ENCODE measurements around the gene BNC2.

Gene BNC2

GRCh38 chr9:16794103-16794502 lies 76.4 kb downstream of the BNC2 start:
- TF ChIP-seq, protein P1, sequence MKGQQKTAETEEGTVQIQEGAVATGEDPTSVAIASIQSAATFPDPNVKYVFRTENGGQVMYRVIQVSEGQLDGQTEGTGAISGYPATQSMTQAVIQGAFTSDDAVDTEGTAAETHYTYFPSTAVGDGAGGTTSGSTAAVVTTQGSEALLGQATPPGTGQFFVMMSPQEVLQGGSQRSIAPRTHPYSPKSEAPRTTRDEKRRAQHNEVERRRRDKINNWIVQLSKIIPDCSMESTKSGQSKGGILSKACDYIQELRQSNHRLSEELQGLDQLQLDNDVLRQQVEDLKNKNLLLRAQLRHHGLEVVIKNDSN (IDR thresholded peaks at IDR 0.05), result peak; percentile 35; the same call in 1 of the 2 replicates
- no peak for TF ChIP-seq EGR1 (IDR thresholded peaks at IDR 0.05)

GRCh38 chr9:16787724-16788123 lies 82.7 kb downstream of the BNC2 start:
- TF ChIP-seq, protein P2, sequence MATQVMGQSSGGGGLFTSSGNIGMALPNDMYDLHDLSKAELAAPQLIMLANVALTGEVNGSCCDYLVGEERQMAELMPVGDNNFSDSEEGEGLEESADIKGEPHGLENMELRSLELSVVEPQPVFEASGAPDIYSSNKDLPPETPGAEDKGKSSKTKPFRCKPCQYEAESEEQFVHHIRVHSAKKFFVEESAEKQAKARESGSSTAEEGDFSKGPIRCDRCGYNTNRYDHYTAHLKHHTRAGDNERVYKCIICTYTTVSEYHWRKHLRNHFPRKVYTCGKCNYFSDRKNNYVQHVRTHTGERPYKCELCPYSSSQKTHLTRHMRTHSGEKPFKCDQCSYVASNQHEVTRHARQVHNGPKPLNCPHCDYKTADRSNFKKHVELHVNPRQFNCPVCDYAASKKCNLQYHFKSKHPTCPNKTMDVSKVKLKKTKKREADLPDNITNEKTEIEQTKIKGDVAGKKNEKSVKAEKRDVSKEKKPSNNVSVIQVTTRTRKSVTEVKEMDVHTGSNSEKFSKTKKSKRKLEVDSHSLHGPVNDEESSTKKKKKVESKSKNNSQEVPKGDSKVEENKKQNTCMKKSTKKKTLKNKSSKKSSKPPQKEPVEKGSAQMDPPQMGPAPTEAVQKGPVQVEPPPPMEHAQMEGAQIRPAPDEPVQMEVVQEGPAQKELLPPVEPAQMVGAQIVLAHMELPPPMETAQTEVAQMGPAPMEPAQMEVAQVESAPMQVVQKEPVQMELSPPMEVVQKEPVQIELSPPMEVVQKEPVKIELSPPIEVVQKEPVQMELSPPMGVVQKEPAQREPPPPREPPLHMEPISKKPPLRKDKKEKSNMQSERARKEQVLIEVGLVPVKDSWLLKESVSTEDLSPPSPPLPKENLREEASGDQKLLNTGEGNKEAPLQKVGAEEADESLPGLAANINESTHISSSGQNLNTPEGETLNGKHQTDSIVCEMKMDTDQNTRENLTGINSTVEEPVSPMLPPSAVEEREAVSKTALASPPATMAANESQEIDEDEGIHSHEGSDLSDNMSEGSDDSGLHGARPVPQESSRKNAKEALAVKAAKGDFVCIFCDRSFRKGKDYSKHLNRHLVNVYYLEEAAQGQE (IDR thresholded peaks at IDR 0.05; ENCODE audit: low read depth), result no peak
- TF ChIP-seq NFIC (IDR thresholded peaks at IDR 0.05), result no peak
- TF ChIP-seq TCF12 (IDR thresholded peaks at IDR 0.05; ENCODE audit: low read depth), result no peak
- TF ChIP-seq CEBPB (IDR thresholded peaks at IDR 0.05), result no peak
- TF ChIP-seq TEAD4 (IDR thresholded peaks at IDR 0.05), result no peak
- TF ChIP-seq EGR1 (IDR thresholded peaks at IDR 0.05), result no peak
- no peak for TF ChIP-seq YY1 (IDR thresholded peaks at IDR 0.05; ENCODE audit: low read depth)

- no peak for TF ChIP-seq YY1 (IDR thresholded peaks at IDR 0.05; ENCODE audit: low read depth)
- TF ChIP-seq FOXM1 (IDR thresholded peaks at IDR 0.05; ENCODE audit: borderline replicate concordance, low read depth), result no peak
- no peak for TF ChIP-seq RAD21 (IDR thresholded peaks at IDR 0.05; ENCODE audit: low read depth)
- TF ChIP-seq EGR1 (IDR thresholded peaks at IDR 0.05), result no peak
- no peak for TF ChIP-seq ZBTB7A (IDR thresholded peaks at IDR 0.05; ENCODE audit: low read depth)
- TF ChIP-seq, protein P3, sequence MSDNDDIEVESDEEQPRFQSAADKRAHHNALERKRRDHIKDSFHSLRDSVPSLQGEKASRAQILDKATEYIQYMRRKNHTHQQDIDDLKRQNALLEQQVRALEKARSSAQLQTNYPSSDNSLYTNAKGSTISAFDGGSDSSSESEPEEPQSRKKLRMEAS (IDR thresholded peaks at IDR 0.05), result no peak
- TF ChIP-seq NFIC (IDR thresholded peaks at IDR 0.05), result no peak
- TF ChIP-seq, protein P2 (IDR thresholded peaks at IDR 0.05; ENCODE audit: low read depth), result no peak
- no peak for TF ChIP-seq TCF12 (IDR thresholded peaks at IDR 0.05; ENCODE audit: low read depth)
These were observed 86.5 kb downstream of the BNC2 start for GRCh38 chr9:16784002-16784401.

GRCh38 chr9:16782490-16782889 lies 88.0 kb downstream of the BNC2 start:
- TF ChIP-seq RAD21 (IDR thresholded peaks at IDR 0.05; ENCODE audit: low read depth) (no peak), EP300 (IDR thresholded peaks at IDR 0.05; ENCODE audit: borderline replicate concordance) (no peak), NFIC (IDR thresholded peaks at IDR 0.05) (no peak), TCF12 (IDR thresholded peaks at IDR 0.05; ENCODE audit: low read depth) (no peak), TEAD4 (IDR thresholded peaks at IDR 0.05) (no peak), TAF1 (IDR thresholded peaks at IDR 0.05; ENCODE audit: low read depth) (no peak), ZBTB7A (IDR thresholded peaks at IDR 0.05; ENCODE audit: low read depth) (no peak), CREB1 (IDR thresholded peaks at IDR 0.05; ENCODE audit: low read depth) (no peak), YY1 (IDR thresholded peaks at IDR 0.05; ENCODE audit: low read depth) (no peak), EGR1 (IDR thresholded peaks at IDR 0.05) (no peak)
- TF ChIP-seq, protein P2 (IDR thresholded peaks at IDR 0.05; ENCODE audit: low read depth), result no peak
- TF ChIP-seq, protein P1 (IDR thresholded peaks at IDR 0.05), result no peak
- TF ChIP-seq, protein P3 (IDR thresholded peaks at IDR 0.05), result no peak

- TF ChIP-seq CEBPB (IDR thresholded peaks at IDR 0.05) (no peak), TAF1 (IDR thresholded peaks at IDR 0.05; ENCODE audit: low read depth) (no peak), RAD21 (IDR thresholded peaks at IDR 0.05; ENCODE audit: low read depth) (no peak), FOXM1 (IDR thresholded peaks at IDR 0.05; ENCODE audit: borderline replicate concordance, low read depth) (no peak), ZBTB7A (IDR thresholded peaks at IDR 0.05; ENCODE audit: low read depth) (no peak), CREB1 (IDR thresholded peaks at IDR 0.05; ENCODE audit: low read depth) (no peak), TEAD4 (IDR thresholded peaks at IDR 0.05) (no peak), EGR1 (IDR thresholded peaks at IDR 0.05) (no peak), TCF12 (IDR thresholded peaks at IDR 0.05; ENCODE audit: low read depth) (no peak), NFIC (IDR thresholded peaks at IDR 0.05) (no peak), EP300 (IDR thresholded peaks at IDR 0.05; ENCODE audit: borderline replicate concordance) (no peak), YY1 (IDR thresholded peaks at IDR 0.05; ENCODE audit: low read depth) (no peak)
- TF ChIP-seq, protein P1 (IDR thresholded peaks at IDR 0.05), result no peak
- TF ChIP-seq, protein P3 (IDR thresholded peaks at IDR 0.05), result no peak
- TF ChIP-seq, protein P2 (IDR thresholded peaks at IDR 0.05; ENCODE audit: low read depth), result no peak
These were observed 95.1 kb downstream of the BNC2 start for GRCh38 chr9:16775330-16775729.

Data from Ishikawa (cell line).